Stimulated activated effector memory CD8-positive, alpha-beta T cell treated with anti-CD3 and anti-CD28 coated beads, Interleukin-12 subunit alpha, Interleukin-12 subunit beta, amount 100 ng/mL, for 72 hours (primary cell): ENCODE data around the gene LOXHD1.

Experiments used
- ATAC-seq: fragments of 150-1000 bp; cut with Tn5 transposase; 2 replicates; pipeline ENCODE4 v1.10.0; 2021
- DNase-seq, 2 donors: peaks; one replicate each; pipeline ENCODE4 v3.0.0; 2021 to 2022; ENCODE audit warnings: low spot score in 2 of 2
- H3K27ac Mint-ChIP-seq: one replicate; pipeline ENCODE4 v1.8.0; 2022; ENCODE audit warnings: mild to moderate bottlenecking, mixed read lengths
- H3K36me3 Mint-ChIP-seq: one replicate; pipeline ENCODE4 v1.8.0; 2022; ENCODE audit warnings: mild to moderate bottlenecking, mixed read lengths
- H3K4me1 Mint-ChIP-seq: one replicate; pipeline ENCODE4 v1.8.0; 2022; ENCODE audit warnings: mixed read lengths
- H3K4me3 Mint-ChIP-seq: one replicate; pipeline ENCODE4 v1.8.0; 2022; ENCODE audit warnings: mild to moderate bottlenecking, mixed read lengths
- H3K9me3 Mint-ChIP-seq: one replicate; pipeline ENCODE4 v1.8.0; 2022; ENCODE audit warnings: mixed read lengths

The LOXHD1 gene

GRCh38 chr18:46559946-46560670 is 96.9 kb downstream of the LOXHD1 start:
- Mint-ChIP-seq H3K9me3 (no peaks in the 10 kb centered on the region), H3K27ac (no peak overlapping the region), H3K4me3 (no peak overlapping the region), H3K4me1 (no peaks in the 10 kb centered on the region), H3K36me3 (no peaks in the 10 kb centered on the region)
- ATAC-seq (no peak), DNase-seq (no peak)

DNA sequence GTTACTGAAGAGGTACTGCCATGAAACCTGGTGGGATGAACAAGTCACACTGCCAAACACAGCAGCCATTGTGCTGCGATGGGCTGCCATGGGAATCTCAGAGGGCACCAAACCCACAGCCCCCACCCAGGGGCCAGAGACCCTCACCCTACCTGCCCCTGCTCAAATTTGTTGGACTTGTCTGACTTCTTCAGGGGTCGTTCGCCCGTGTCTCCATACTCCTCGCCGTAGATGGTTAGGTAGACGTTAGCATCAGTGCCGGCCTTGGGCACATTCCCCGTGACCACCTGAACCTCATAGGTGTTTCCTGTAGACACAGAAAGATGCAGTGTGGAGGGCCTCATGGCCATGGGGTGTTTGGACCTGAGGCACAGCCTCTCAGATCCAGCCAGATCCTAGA is 97.7 kb downstream of the LOXHD1 start:
- H3K36me3 Mint-ChIP-seq: no peaks in the 10 kb centered on the region
- ATAC-seq (no peak), DNase-seq (no peak)
- H3K4me1 Mint-ChIP-seq: no peaks in the 10 kb centered on the region
- no peak overlapping the region for H3K27ac Mint-ChIP-seq
- H3K9me3 Mint-ChIP-seq: no peaks in the 10 kb centered on the region
- no peak overlapping the region for H3K4me3 Mint-ChIP-seq

GRCh38 chr18:46556590-46557206 is 100.3 kb downstream of the LOXHD1 start:
- peak; percentile 4 for ATAC-seq
- no peaks in the 10 kb centered on the region for H3K4me1 Mint-ChIP-seq
- DNase-seq: no peak
- no peaks in the 10 kb centered on the region for H3K36me3 Mint-ChIP-seq
- H3K27ac Mint-ChIP-seq: no peak overlapping the region
- no peaks in the 10 kb centered on the region for H3K9me3 Mint-ChIP-seq
- no peak overlapping the region for H3K4me3 Mint-ChIP-seq

DNA sequence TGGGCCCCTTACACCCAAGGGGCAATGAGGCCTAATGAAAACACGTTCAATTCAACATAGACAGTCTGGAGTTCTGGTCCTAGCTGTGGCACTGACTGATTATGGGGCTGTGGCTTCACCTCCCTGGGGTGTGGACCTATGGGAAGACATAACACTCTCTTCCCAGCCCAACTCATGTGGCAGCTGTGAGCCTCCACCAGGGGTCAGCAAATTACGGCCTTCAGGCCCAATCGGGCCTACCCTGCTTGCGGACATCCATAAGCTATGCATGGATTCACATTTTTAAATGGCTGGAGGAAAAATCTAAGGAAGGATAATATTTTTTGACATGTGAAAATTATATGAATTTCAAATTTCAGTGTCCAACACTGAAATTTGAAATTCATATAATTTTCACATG is 101.3 kb downstream of the LOXHD1 start:
- no peak overlapping the region for H3K4me3 Mint-ChIP-seq

GRCh38 chr18:46555213-46555612 is 101.8 kb downstream of the LOXHD1 start:
- no peak for DNase-seq
- ATAC-seq: no peak
- no peaks in the 10 kb centered on the region for H3K9me3 Mint-ChIP-seq
- H3K4me3 Mint-ChIP-seq: no peak overlapping the region
- H3K4me1 Mint-ChIP-seq: no peaks in the 10 kb centered on the region
- H3K27ac Mint-ChIP-seq: no peak overlapping the region
- no peaks in the 10 kb centered on the region for H3K36me3 Mint-ChIP-seq

More for the DNA sequence above, 101.3 kb downstream of the LOXHD1 start:
- Mint-ChIP-seq H3K9me3 (no peaks in the 10 kb centered on the region), H3K36me3 (no peaks in the 10 kb centered on the region), H3K27ac (no peak overlapping the region), H3K4me1 (no peaks in the 10 kb centered on the region)
- DNase-seq: no peak
- no peak for ATAC-seq

DNA sequence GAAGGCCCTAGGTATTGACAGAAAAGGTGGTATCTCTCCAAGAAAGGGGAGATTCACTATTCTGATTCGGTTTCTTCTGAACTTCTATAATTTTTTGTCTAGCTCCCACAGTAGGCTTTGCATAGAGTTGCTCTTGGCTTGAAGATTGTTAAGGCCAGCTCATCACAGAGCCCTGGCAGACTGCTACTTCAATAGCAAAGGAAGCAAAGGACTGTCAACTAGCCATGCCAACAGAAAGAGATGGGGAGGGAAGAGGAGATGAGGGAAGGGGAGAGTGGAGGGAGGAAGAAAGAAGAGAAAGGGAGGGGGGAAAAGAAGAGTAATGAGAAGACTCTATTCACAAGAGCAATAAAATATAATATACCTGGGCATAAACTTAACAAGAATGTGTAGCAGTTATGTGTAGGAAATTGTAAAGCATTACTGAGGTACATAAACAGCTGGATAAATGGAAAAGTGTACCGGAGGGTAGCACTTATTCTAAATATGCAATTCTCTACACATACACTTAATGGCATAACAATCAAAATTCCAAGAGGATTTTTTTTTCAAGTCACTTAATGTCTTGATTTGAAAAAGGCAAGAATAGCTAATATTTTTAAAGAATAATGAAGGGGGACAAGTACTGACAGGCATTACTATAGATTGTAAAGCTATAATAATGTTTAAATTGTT is 102.5 kb downstream of the LOXHD1 start:
- Mint-ChIP-seq H3K9me3 (no peaks in the 10 kb centered on the region), H3K27ac (no peak overlapping the region), H3K36me3 (no peaks in the 10 kb centered on the region), H3K4me1 (no peaks in the 10 kb centered on the region), H3K4me3 (no peak overlapping the region)
- no peak for ATAC-seq
- DNase-seq: no peak

GRCh38 chr18:46550609-46551008 is 106.4 kb downstream of the LOXHD1 start:
- no peaks in the 10 kb centered on the region for H3K36me3 Mint-ChIP-seq
- no peak overlapping the region for H3K27ac Mint-ChIP-seq
- no peak overlapping the region for H3K4me3 Mint-ChIP-seq
- ATAC-seq: no peak
- H3K4me1 Mint-ChIP-seq: no peaks in the 10 kb centered on the region
- H3K9me3 Mint-ChIP-seq: no peaks in the 10 kb centered on the region
- DNase-seq: no peak

DNA sequence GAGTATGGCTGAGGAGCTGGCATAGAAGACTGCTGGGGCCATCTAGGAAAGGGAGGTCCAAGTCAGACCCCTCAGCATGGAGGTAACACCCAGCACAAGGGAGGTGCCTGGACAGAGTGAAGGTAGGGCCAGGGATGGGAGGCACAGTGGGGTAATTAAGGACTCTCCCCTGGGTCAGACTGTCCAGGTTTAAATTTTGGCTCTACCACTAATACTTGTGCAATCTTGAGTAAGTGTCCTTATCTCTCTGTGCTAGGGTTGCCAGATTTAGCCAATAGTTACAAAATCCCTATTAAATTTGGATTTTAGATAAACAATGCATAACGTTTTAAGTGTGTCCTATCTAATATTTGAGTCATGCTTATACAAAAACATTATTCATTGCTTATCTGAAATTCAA is 109.5 kb downstream of the LOXHD1 start:
- Mint-ChIP-seq H3K9me3 (no peaks in the 10 kb centered on the region), H3K36me3 (no peaks in the 10 kb centered on the region), H3K4me3 (no peak overlapping the region), H3K27ac (no peak overlapping the region), H3K4me1 (no peaks in the 10 kb centered on the region)
- no peak for DNase-seq
- no peak for ATAC-seq

DNA sequence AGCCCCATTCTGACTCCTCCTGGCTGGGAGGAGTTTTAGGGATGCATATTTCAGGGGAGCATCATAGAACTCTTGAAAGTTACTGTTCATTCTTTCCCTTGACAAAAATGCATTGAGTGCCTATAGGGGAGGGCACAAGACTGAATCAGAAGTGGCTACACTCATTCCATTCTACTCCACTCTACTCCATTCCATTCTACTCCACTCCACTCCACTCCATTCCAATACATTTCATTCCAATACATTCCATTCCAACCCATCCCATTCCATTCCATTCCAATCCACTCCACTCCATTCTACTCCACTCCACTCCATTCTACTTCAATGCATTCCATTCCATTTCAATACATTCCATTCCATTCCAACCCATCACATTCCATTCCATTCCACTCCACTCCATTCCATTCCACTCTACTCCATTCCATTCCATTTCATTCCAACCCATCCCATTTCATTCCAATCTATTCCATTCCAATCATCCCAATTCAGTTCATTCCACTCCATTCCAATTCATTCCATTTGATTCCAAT is 110.8 kb downstream of the LOXHD1 start:
- no peak for ATAC-seq
- H3K4me1 Mint-ChIP-seq: peaks cover 7% of the 10 kb centered on the region
- no peak overlapping the region for H3K27ac Mint-ChIP-seq
- H3K36me3 Mint-ChIP-seq: no peaks in the 10 kb centered on the region
- no peak for DNase-seq
- H3K4me3 Mint-ChIP-seq: no peak overlapping the region
- no peaks in the 10 kb centered on the region for H3K9me3 Mint-ChIP-seq

- DNase-seq: no peak
Measured at GRCh38 chr18:46542545-46542944, 114.5 kb downstream of the LOXHD1 start.

GRCh38 chr18:46541626-46542189 is 115.3 kb downstream of the LOXHD1 start:
- Mint-ChIP-seq H3K4me1 (peaks cover 7% of the 10 kb centered on the region), H3K9me3 (no peaks in the 10 kb centered on the region), H3K27ac (no peak overlapping the region), H3K36me3 (no peaks in the 10 kb centered on the region), H3K4me3 (no peak overlapping the region)
- DNase-seq (no peak), ATAC-seq (no peak)

More at GRCh38 chr18:46542545-46542944, 114.5 kb downstream of the LOXHD1 start:
- no peak overlapping the region for H3K4me3 Mint-ChIP-seq
- no peaks in the 10 kb centered on the region for H3K36me3 Mint-ChIP-seq
- H3K4me1 Mint-ChIP-seq: peaks cover 7% of the 10 kb centered on the region
- ATAC-seq: no peak
- H3K9me3 Mint-ChIP-seq: no peaks in the 10 kb centered on the region
- no peak overlapping the region for H3K27ac Mint-ChIP-seq

GRCh38 chr18:46538376-46538775 is 118.6 kb downstream of the LOXHD1 start:
- H3K27ac Mint-ChIP-seq: no peak overlapping the region
- H3K4me3 Mint-ChIP-seq: no peak overlapping the region
- no peaks in the 10 kb centered on the region for H3K36me3 Mint-ChIP-seq
- peaks cover 7% of the 10 kb centered on the region for H3K4me1 Mint-ChIP-seq
- ATAC-seq (no peak), DNase-seq (no peak)
- H3K9me3 Mint-ChIP-seq: peaks cover 2% of the 10 kb centered on the region

DNA sequence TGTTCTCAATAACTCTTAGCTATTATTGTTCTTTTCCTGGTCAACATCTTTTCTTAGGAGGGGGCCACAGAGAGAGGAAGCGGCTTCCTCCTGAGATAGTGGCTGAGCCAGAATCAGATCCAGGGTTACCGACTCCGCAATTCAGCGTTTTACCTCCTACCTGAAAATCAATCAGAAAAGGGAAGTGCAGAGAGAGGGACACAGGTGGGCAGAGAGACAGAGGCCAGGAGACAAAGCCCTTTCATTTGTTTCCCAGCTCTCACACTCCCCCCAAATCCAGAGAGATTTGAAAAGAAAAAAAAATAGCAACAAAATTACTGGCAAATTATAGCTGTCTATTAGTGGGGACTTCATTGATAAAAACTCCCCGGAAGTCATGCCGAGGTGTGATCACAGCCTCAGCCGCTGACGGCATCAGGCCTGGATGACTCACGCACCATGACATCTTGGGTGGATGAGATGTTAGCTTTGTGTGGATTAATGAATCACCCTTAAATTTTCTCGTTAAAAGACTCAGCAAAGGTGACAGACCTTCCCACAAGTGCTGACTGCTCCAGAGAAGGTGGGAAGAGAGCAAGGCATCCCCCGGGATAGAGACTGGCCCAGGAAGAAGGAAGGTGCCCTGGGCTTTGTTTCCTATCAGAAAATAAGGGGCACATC is 120.7 kb downstream of the LOXHD1 start:
- DNase-seq: no peak
- H3K27ac Mint-ChIP-seq: no peak overlapping the region
- no peaks in the 10 kb centered on the region for H3K36me3 Mint-ChIP-seq
- H3K9me3 Mint-ChIP-seq: peaks cover 2% of the 10 kb centered on the region
- H3K4me1 Mint-ChIP-seq: no peaks in the 10 kb centered on the region
- peak; percentile 59 for ATAC-seq
- no peak overlapping the region for H3K4me3 Mint-ChIP-seq

DNA sequence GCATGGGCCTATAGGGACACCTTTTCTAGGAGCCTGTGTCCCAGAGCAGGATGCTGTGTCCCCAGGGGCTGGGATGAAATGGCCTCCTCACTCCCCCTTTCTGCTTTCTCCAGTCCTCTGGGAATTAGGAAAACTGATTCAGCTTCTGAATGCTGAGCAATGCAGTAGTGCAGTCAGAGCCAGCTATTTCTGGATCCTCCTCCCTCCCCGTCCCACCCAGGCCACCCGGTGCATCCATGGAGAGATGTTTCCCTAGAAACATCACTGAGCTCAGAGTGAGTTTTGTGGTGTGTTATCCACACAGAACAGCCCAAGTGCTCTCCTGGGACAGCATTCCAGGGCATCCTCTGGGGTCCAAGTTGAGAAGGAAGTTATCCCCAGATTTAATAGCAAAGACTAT is 125.5 kb downstream of the LOXHD1 start:
- Mint-ChIP-seq H3K4me1 (no peaks in the 10 kb centered on the region), H3K27ac (no peak overlapping the region), H3K9me3 (peaks cover 2% of the 10 kb centered on the region), H3K36me3 (no peaks in the 10 kb centered on the region), H3K4me3 (no peak overlapping the region)
- DNase-seq (no peak), ATAC-seq (no peak)

- no peak for ATAC-seq
- no peaks in the 10 kb centered on the region for H3K9me3 Mint-ChIP-seq
- no peak overlapping the region for H3K4me3 Mint-ChIP-seq
Measured at GRCh38 chr18:46528037-46528436, 129.0 kb downstream of the LOXHD1 start.

More at GRCh38 chr18:46528037-46528436, 129.0 kb downstream of the LOXHD1 start:
- Mint-ChIP-seq H3K4me1 (no peaks in the 10 kb centered on the region), H3K27ac (no peak overlapping the region), H3K36me3 (no peaks in the 10 kb centered on the region)
- DNase-seq: no peak
